ENCODE data around the gene COMMD4.
"Not testable (repeated sequence)": the region's sequence is repeated elsewhere in the genome, so short reads cannot be mapped to it uniquely, and the experiment has no call there.

COMMD4 gene

GRCh38 chr15:75309711-75310110, 26.2 kb upstream of the COMMD4 start:
- TF ChIP-seq CTCF (IDR thresholded peaks at IDR 0.05; ENCODE audit: low read depth, low read length): no peak
- no peak for DNase-seq (ENCODE audit: extremely low read depth, low read depth)

GRCh38 chr15:75312548-75312947, 23.3 kb upstream of the COMMD4 start:
- not testable (repeated sequence) for DNase-seq (ENCODE audit: extremely low read depth, low read depth)

GRCh38 chr15:75313116-75313845, 22.6 kb upstream of the COMMD4 start:
- no peak for DNase-seq (ENCODE audit: extremely low read depth, low read depth)
- TF ChIP-seq CTCF (IDR thresholded peaks at IDR 0.05; ENCODE audit: low read depth, low read length): no peak

- no peak for TF ChIP-seq CTCF (IDR thresholded peaks at IDR 0.05; ENCODE audit: low read depth, low read length)
Measured at GRCh38 chr15:75314552-75315290, 21.1 kb upstream of the COMMD4 start.

GRCh38 chr15:75319231-75319897, 16.5 kb upstream of the COMMD4 start:
- not testable (repeated sequence) for DNase-seq (ENCODE audit: extremely low read depth, low read depth)

More at GRCh38 chr15:75314552-75315290, 21.1 kb upstream of the COMMD4 start:
- DNase-seq (ENCODE audit: extremely low read depth, low read depth): no peak

GRCh38 chr15:75321711-75322110, 14.2 kb upstream of the COMMD4 start:
- TF ChIP-seq CTCF (IDR thresholded peaks at IDR 0.05; ENCODE audit: low read depth, low read length): no peak

GRCh38 chr15:75325922-75326321, 9.9 kb upstream of the COMMD4 start:
- no peak for TF ChIP-seq CTCF (IDR thresholded peaks at IDR 0.05; ENCODE audit: low read depth, low read length)
- DNase-seq (ENCODE audit: extremely low read depth, low read depth): no peak

More at GRCh38 chr15:75321711-75322110, 14.2 kb upstream of the COMMD4 start:
- DNase-seq (ENCODE audit: extremely low read depth, low read depth): no peak

- DNase-seq (ENCODE audit: extremely low read depth, low read depth): no peak
- TF ChIP-seq CTCF (IDR thresholded peaks at IDR 0.05; ENCODE audit: low read depth, low read length): no peak
Measured at GRCh38 chr15:75327005-75327404, 8.9 kb upstream of the COMMD4 start.
